ENCODE results near the gene ZYX. TPM values are rescaled to one million over a fixed set of nuclear protein-coding genes. Genes with fewer than 3 reads are reported as not detected.
A peak's percentile ranks its signal among the peaks of the same experiment; 100 is the strongest.

Gene ZYX
- polyA plus RNA-seq, 1 of the 3 experiments (the other 2 are of a cell fraction) = 271 TPM

- POLR2A ChIA-PET = no interaction called here
- no peak for TF ChIP-seq NRF1 (IDR thresholded peaks at IDR 0.05; ENCODE audit: low read depth, low read length)
- TF ChIP-seq ELF1 (IDR thresholded peaks at IDR 0.05) = no peak
- TF ChIP-seq, protein P1, sequence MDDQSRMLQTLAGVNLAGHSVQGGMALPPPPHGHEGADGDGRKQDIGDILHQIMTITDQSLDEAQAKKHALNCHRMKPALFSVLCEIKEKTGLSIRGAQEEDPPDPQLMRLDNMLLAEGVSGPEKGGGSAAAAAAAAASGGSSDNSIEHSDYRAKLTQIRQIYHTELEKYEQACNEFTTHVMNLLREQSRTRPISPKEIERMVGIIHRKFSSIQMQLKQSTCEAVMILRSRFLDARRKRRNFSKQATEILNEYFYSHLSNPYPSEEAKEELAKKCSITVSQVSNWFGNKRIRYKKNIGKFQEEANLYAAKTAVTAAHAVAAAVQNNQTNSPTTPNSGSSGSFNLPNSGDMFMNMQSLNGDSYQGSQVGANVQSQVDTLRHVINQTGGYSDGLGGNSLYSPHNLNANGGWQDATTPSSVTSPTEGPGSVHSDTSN (IDR thresholded peaks at IDR 0.05) = no peak
- TF ChIP-seq FOSL2 (IDR thresholded peaks at IDR 0.05; ENCODE audit: borderline replicate concordance, low read depth) = no peak
- TF ChIP-seq MXI1 (IDR thresholded peaks at IDR 0.05; ENCODE audit: low read depth, low read length) = no peak
- TF ChIP-seq SMC3 (IDR thresholded peaks at IDR 0.05; ENCODE audit: low read depth, low read length) = 0 out of 2 replicates have a peak, but pooled peaks have one; percentile 14
- TF ChIP-seq RAD21 (IDR thresholded peaks at IDR 0.05; ENCODE audit: low read length) = 0 out of 2 replicates have a peak, but pooled peaks have one; percentile 21
- no peak for TF ChIP-seq POLR2AphosphoS5 (IDR thresholded peaks at IDR 0.05; ENCODE audit: low read depth, low read length)
- peaks cover 4 to 35% of the 10 kb centered on the region in 2 experiments; a peak in 3 of 4 replicates for H3K4me1 ChIP-seq (ENCODE audit: control insufficient read depth in 1 of 2, insufficient read depth in 2 of 2, low read depth in 1 of 2, low read length in 1 of 2)
- H2AFZ ChIP-seq (ENCODE audit: low read depth) = no peak overlapping the region
- DNase-seq = no peak
- CTCF ChIA-PET = interaction anchor here (0.9 to 4.1 kb wide), 7 partner anchors 9 to 133 kb away, joined by 3 to 20 read pairs (median 3); no protein-coding TSS in a partner anchor
- no peaks in the 10 kb centered on the region for H3K9me3 ChIP-seq
- 92% methylated on average over 4 of the region's 4 CpGs for WGBS (ENCODE audit: low lambda C conversion rate)
- no peaks in the 10 kb centered on the region for H3K27me3 ChIP-seq (ENCODE audit: insufficient read depth)
- H3F3A ChIP-seq (replicated peaks; ENCODE audit: insufficient read depth) = peaks cover 20% of the 10 kb centered on the region
- no peak overlapping the region for H3K4me3 ChIP-seq (ENCODE audit: low read depth in 2 of 2, low read length in 1 of 2)
- H3K9ac ChIP-seq = no peak overlapping the region
- no peak overlapping the region for H3K4me2 ChIP-seq
- H3K79me2 ChIP-seq (ENCODE audit: insufficient read depth) = peaks cover 13% of the 10 kb centered on the region
- no peaks in the 10 kb centered on the region for H4K20me1 ChIP-seq (ENCODE audit: insufficient read depth)
- H3K36me3 ChIP-seq (replicated peaks in 1 of 2; ENCODE audit: control insufficient read depth in 1 of 2, insufficient read depth in 2 of 2, low read length in 1 of 2) = no peaks in the 10 kb centered on the region
- H3K27ac ChIP-seq (ENCODE audit: low read depth in 2 of 2, low read length in 1 of 2) = no peak overlapping the region
- H3K9me2 ChIP-seq = no peaks in the 10 kb centered on the region
Observed at GRCh38 chr7:143373255-143373794, 7.8 kb upstream of the ZYX start.

- Histone ChIP-seq H3K9me2 (no peaks in the 10 kb centered on the region), H3K9me3 (no peaks in the 10 kb centered on the region), H3K27me3 (ENCODE audit: insufficient read depth) (no peaks in the 10 kb centered on the region), H3K36me3 (replicated peaks in 1 of 2; ENCODE audit: control insufficient read depth in 1 of 2, insufficient read depth in 2 of 2, low read length in 1 of 2) (no peaks in the 10 kb centered on the region), H3K4me3 (ENCODE audit: low read depth in 2 of 2, low read length in 1 of 2) (no peak overlapping the region), H3K4me1 (ENCODE audit: control insufficient read depth in 1 of 2, insufficient read depth in 2 of 2, low read depth in 1 of 2, low read length in 1 of 2) (peaks cover 5 to 40% of the 10 kb centered on the region in 2 experiments; a peak in 3 of 4 replicates), H4K20me1 (ENCODE audit: insufficient read depth) (no peaks in the 10 kb centered on the region), H2AFZ (ENCODE audit: low read depth) (no peak overlapping the region), H3K9ac (no peak overlapping the region), H3K79me2 (ENCODE audit: insufficient read depth) (peaks cover 25% of the 10 kb centered on the region), H3F3A (replicated peaks; ENCODE audit: insufficient read depth) (peaks cover 20% of the 10 kb centered on the region), H3K4me2 (no peak overlapping the region), H3K27ac (ENCODE audit: low read depth in 2 of 2, low read length in 1 of 2) (no peak overlapping the region)
- CTCF ChIA-PET = interaction anchor here (1.3 to 4.1 kb wide), 4 partner anchors 15 to 134 kb away, joined by 3 to 20 read pairs (median 11); no protein-coding TSS in a partner anchor
- DNase-seq = no peak
- POLR2A ChIA-PET = interaction anchor here (0.9 kb wide), 1 partner anchor 101 kb away, joined by 4 read pairs; no protein-coding TSS in a partner anchor
- TF ChIP-seq IRF3 (IDR thresholded peaks at IDR 0.05; ENCODE audit: low read depth, low read length) = no peak
- TF ChIP-seq SMC3 (IDR thresholded peaks at IDR 0.05; ENCODE audit: low read depth, low read length) = no peak
- TF ChIP-seq EP300 (IDR thresholded peaks at IDR 0.05; ENCODE audit: borderline replicate concordance in 1 of 2, low read depth in 1 of 2, low read length in 1 of 2) = no peak
- TF ChIP-seq, protein P2, sequence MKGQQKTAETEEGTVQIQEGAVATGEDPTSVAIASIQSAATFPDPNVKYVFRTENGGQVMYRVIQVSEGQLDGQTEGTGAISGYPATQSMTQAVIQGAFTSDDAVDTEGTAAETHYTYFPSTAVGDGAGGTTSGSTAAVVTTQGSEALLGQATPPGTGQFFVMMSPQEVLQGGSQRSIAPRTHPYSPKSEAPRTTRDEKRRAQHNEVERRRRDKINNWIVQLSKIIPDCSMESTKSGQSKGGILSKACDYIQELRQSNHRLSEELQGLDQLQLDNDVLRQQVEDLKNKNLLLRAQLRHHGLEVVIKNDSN (IDR thresholded peaks at IDR 0.05; ENCODE audit: borderline replicate concordance, low read depth) = no peak
- TF ChIP-seq TCF12 (IDR thresholded peaks at IDR 0.05) = no peak
- TF ChIP-seq YY1 (IDR thresholded peaks at IDR 0.05; ENCODE audit: low read depth) = no peak
- TF ChIP-seq, protein P3, sequence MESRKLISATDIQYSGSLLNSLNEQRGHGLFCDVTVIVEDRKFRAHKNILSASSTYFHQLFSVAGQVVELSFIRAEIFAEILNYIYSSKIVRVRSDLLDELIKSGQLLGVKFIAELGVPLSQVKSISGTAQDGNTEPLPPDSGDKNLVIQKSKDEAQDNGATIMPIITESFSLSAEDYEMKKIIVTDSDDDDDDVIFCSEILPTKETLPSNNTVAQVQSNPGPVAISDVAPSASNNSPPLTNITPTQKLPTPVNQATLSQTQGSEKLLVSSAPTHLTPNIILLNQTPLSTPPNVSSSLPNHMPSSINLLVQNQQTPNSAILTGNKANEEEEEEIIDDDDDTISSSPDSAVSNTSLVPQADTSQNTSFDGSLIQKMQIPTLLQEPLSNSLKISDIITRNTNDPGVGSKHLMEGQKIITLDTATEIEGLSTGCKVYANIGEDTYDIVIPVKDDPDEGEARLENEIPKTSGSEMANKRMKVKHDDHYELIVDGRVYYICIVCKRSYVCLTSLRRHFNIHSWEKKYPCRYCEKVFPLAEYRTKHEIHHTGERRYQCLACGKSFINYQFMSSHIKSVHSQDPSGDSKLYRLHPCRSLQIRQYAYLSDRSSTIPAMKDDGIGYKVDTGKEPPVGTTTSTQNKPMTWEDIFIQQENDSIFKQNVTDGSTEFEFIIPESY (IDR thresholded peaks at IDR 0.05; ENCODE audit: borderline replicate concordance, low read depth) = no peak
- no peak for TF ChIP-seq EZH2phosphoT487 (IDR thresholded peaks at IDR 0.05; ENCODE audit: borderline replicate concordance, low read depth)
- no peak for TF ChIP-seq USF2 (IDR thresholded peaks at IDR 0.05; ENCODE audit: borderline replicate concordance, low read depth, low read length)
- TF ChIP-seq TAF1 (IDR thresholded peaks at IDR 0.05; ENCODE audit: borderline replicate concordance, low read depth, low read length) = no peak
- TF ChIP-seq RAD21 (IDR thresholded peaks at IDR 0.05; ENCODE audit: low read length) = no peak
- no peak for TF ChIP-seq SIN3A (IDR thresholded peaks at IDR 0.05; ENCODE audit: borderline replicate concordance, low read depth, low read length)
- no peak for TF ChIP-seq NFIC (IDR thresholded peaks at IDR 0.05; ENCODE audit: borderline replicate concordance)
- no peak for TF ChIP-seq MEF2A (IDR thresholded peaks at IDR 0.05; ENCODE audit: borderline replicate concordance, low read depth)
- no peak for TF ChIP-seq POLR2AphosphoS5 (IDR thresholded peaks at IDR 0.05; ENCODE audit: low read depth, low read length)
- 91% methylated on average over 5 of the region's 5 CpGs for WGBS (ENCODE audit: low lambda C conversion rate)
Observed at GRCh38 chr7:143374561-143374960, 6.6 kb upstream of the ZYX start.
